ENCODE measurements around the gene HIBADH. TPM values are rescaled to one million over a fixed set of nuclear protein-coding genes. Genes with fewer than 3 reads are reported as not detected.

Gene HIBADH
- total and polyA plus RNA-seq, 10 of the 15 experiments (the other 5 are each of a cell fraction or from before 2014, with no cell fraction given) = 8.7 to 36.1 (median 18.6) TPM

DNA sequence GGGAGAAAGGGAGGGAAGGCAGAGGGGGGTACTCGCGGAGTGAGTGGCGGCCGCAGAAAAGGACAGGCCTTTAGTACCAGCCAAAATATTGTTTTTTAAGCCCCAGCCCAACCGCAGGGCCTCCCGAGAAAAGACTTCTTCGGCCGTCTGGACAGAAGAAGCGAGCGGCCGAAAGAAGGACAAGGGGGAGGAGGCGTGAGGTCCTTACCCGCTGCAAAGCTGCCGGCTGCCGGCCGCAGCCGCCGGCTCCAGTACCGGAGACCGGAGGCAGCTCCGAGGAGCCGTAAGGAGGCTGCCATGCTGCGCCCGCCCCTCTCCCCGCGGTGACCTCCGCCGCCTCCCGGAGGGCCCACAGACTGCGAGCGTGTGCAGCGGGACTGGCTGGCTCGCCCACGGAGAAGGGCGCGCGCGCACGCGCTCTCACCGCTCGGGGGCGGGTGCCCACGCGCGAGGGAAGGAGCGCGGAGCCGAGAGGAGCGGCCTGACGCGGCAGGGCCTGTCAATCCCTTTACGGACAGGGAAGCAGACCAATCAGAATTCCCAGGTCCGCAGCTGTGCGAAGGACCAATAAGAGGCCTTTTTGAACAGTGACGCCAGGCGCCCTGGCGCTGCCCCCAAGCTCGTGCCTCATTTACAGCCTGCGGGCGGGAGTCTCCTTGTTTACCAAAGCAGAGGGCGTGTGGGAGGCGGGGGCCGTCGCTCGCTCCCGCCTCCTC, at the start of gene HIBADH (continued):
- TF ChIP-seq ZBED1 (IDR thresholded peaks at IDR 0.05; ENCODE audit: borderline replicate concordance) = no peak
- peak; percentile 75; the same call in 1 of the 2 replicates for TF ChIP-seq SIN3A (IDR thresholded peaks at IDR 0.05; ENCODE audit: low read depth, low read length)
- TF ChIP-seq, protein P1, sequence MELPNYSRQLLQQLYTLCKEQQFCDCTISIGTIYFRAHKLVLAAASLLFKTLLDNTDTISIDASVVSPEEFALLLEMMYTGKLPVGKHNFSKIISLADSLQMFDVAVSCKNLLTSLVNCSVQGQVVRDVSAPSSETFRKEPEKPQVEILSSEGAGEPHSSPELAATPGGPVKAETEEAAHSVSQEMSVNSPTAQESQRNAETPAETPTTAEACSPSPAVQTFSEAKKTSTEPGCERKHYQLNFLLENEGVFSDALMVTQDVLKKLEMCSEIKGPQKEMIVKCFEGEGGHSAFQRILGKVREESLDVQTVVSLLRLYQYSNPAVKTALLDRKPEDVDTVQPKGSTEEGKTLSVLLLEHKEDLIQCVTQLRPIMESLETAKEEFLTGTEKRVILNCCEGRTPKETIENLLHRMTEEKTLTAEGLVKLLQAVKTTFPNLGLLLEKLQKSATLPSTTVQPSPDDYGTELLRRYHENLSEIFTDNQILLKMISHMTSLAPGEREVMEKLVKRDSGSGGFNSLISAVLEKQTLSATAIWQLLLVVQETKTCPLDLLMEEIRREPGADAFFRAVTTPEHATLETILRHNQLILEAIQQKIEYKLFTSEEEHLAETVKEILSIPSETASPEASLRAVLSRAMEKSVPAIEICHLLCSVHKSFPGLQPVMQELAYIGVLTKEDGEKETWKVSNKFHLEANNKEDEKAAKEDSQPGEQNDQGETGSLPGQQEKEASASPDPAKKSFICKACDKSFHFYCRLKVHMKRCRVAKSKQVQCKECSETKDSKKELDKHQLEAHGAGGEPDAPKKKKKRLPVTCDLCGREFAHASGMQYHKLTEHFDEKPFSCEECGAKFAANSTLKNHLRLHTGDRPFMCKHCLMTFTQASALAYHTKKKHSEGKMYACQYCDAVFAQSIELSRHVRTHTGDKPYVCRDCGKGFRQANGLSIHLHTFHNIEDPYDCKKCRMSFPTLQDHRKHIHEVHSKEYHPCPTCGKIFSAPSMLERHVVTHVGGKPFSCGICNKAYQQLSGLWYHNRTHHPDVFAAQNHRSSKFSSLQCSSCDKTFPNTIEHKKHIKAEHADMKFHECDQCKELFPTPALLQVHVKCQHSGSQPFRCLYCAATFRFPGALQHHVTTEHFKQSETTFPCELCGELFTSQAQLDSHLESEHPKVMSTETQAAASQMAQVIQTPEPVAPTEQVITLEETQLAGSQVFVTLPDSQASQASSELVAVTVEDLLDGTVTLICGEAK (IDR thresholded peaks at IDR 0.05; ENCODE audit: borderline replicate concordance) = no peak
- no peak for TF ChIP-seq CBX5 (IDR thresholded peaks at IDR 0.05; ENCODE audit: low read depth)
- TF ChIP-seq HDAC6 (IDR thresholded peaks at IDR 0.05; ENCODE audit: unreplicated experiment) = no peak
- TF ChIP-seq MEF2A (IDR thresholded peaks at IDR 0.05; ENCODE audit: insufficient read depth, low read depth, low read length) = no peak
- TF ChIP-seq IKZF2 (IDR thresholded peaks at IDR 0.05) = peak; percentile 36 to 76; a peak in 3 of 4 replicates
- TF ChIP-seq ZNF592 (IDR thresholded peaks at IDR 0.05) = no peak
- TF ChIP-seq, protein P2, sequence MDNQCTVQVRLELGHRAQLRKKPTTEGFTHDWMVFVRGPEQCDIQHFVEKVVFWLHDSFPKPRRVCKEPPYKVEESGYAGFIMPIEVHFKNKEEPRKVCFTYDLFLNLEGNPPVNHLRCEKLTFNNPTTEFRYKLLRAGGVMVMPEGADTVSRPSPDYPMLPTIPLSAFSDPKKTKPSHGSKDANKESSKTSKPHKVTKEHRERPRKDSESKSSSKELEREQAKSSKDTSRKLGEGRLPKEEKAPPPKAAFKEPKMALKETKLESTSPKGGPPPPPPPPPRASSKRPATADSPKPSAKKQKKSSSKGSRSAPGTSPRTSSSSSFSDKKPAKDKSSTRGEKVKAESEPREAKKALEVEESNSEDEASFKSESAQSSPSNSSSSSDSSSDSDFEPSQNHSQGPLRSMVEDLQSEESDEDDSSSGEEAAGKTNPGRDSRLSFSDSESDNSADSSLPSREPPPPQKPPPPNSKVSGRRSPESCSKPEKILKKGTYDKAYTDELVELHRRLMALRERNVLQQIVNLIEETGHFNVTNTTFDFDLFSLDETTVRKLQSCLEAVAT (IDR thresholded peaks at IDR 0.05) = no peak
- peak; percentile 78 for TF ChIP-seq NFYA (IDR thresholded peaks at IDR 0.05; ENCODE audit: borderline replicate concordance, low read depth, low read length)
- no peak for TF ChIP-seq RB1 (IDR thresholded peaks at IDR 0.05; ENCODE audit: borderline replicate concordance)
- peak; percentile 98 for TF ChIP-seq SP1 (IDR thresholded peaks at IDR 0.05; ENCODE audit: low read depth, low read length)
- TF ChIP-seq, protein P3, sequence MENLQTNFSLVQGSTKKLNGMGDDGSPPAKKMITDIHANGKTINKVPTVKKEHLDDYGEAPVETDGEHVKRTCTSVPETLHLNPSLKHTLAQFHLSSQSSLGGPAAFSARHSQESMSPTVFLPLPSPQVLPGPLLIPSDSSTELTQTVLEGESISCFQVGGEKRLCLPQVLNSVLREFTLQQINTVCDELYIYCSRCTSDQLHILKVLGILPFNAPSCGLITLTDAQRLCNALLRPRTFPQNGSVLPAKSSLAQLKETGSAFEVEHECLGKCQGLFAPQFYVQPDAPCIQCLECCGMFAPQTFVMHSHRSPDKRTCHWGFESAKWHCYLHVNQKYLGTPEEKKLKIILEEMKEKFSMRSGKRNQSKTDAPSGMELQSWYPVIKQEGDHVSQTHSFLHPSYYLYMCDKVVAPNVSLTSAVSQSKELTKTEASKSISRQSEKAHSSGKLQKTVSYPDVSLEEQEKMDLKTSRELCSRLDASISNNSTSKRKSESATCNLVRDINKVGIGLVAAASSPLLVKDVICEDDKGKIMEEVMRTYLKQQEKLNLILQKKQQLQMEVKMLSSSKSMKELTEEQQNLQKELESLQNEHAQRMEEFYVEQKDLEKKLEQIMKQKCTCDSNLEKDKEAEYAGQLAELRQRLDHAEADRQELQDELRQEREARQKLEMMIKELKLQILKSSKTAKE (IDR thresholded peaks at IDR 0.05; ENCODE audit: low read depth, poor library complexity, severe bottlenecking) = peak; percentile 90
- TF ChIP-seq PAX5 (IDR thresholded peaks at IDR 0.05; ENCODE audit: borderline replicate concordance, low read depth, low read length) = 0 out of 2 replicates have a peak, but pooled peaks have one; percentile 31
- 0 out of 4 replicates have a peak, but pooled peaks of 1 of the 2 experiments have one; percentile 30 for TF ChIP-seq EP300 (IDR thresholded peaks at IDR 0.05; ENCODE audit: borderline replicate concordance in 1 of 2, control insufficient read depth in 1 of 2, low read depth in 2 of 2, low read length in 2 of 2)
- TF ChIP-seq SUZ12 (IDR thresholded peaks at IDR 0.05; ENCODE audit: unreplicated experiment) = no peak
- no peak for TF ChIP-seq GABPA (IDR thresholded peaks at IDR 0.05; ENCODE audit: low read depth)
